ENCODE measurements around the gene ZNF142. TPM values are rescaled to one million over a fixed set of nuclear protein-coding genes. Genes with fewer than 3 reads are reported as not detected.

ZNF142 gene
- total RNA-seq, 1 donor from 2014 or later: 43.1 TPM

DNA sequence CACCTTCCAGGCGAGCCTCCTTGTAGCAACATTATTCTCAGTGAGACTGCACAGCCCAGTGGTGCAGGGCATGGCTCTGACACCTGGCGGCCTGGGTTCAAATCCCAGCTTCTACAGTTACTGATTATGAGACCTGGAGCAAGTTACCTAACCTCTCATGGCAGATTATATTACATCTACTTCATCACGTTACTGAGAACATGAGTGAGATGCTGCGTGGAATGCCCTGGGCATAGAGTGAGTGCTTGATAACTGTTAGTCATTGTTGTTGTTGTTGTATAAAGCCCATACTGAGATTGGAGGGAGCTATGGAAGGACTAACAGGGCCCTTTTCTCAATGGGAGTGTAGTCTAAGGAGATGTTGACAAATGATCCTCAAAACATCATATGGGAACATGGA is 33.1 kb downstream of the ZNF142 start:
- DNase-seq (ENCODE audit: low spot score, unreplicated experiment): no peak
- Mint-ChIP-seq H3K4me1 (ENCODE audit: low read depth) (no peaks in the 10 kb centered on the region), H3K9me3 (ENCODE audit: low read depth) (no peaks in the 10 kb centered on the region), H3K4me3 (ENCODE audit: low read depth) (no peak overlapping the region), H3K27ac (no peak overlapping the region), H3K27me3 (no peaks in the 10 kb centered on the region), H3K36me3 (ENCODE audit: insufficient read depth) (no peaks in the 10 kb centered on the region)
- TF ChIP-seq, protein P1, sequence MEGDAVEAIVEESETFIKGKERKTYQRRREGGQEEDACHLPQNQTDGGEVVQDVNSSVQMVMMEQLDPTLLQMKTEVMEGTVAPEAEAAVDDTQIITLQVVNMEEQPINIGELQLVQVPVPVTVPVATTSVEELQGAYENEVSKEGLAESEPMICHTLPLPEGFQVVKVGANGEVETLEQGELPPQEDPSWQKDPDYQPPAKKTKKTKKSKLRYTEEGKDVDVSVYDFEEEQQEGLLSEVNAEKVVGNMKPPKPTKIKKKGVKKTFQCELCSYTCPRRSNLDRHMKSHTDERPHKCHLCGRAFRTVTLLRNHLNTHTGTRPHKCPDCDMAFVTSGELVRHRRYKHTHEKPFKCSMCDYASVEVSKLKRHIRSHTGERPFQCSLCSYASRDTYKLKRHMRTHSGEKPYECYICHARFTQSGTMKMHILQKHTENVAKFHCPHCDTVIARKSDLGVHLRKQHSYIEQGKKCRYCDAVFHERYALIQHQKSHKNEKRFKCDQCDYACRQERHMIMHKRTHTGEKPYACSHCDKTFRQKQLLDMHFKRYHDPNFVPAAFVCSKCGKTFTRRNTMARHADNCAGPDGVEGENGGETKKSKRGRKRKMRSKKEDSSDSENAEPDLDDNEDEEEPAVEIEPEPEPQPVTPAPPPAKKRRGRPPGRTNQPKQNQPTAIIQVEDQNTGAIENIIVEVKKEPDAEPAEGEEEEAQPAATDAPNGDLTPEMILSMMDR (IDR thresholded peaks at IDR 0.05; ENCODE audit: unreplicated experiment): no peak

DNA sequence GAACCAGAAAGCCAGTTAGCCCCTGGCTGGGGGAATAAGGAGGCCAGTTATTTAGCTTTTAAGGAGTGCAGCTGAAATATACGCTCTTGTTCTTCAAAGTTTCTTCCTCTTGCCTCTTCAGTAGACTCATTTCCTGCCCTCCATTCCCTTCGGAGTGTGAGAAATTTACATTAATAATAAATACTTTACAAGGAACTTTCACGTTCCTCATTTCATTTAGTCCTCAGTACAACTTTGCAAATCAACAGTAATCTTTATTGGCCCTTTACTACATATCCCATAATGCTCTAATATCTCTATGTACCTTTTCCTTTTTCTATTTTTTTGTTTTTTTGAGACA is 36.1 kb downstream of the ZNF142 start:
- Mint-ChIP-seq H3K4me3 (ENCODE audit: low read depth) (no peak overlapping the region), H3K36me3 (ENCODE audit: insufficient read depth) (no peaks in the 10 kb centered on the region), H3K27me3 (no peaks in the 10 kb centered on the region), H3K27ac (no peak overlapping the region), H3K9me3 (ENCODE audit: low read depth) (no peaks in the 10 kb centered on the region), H3K4me1 (ENCODE audit: low read depth) (no peaks in the 10 kb centered on the region)
- TF ChIP-seq, protein P1 (IDR thresholded peaks at IDR 0.05; ENCODE audit: unreplicated experiment): no peak
- no peak for DNase-seq (ENCODE audit: low spot score, unreplicated experiment)

DNA sequence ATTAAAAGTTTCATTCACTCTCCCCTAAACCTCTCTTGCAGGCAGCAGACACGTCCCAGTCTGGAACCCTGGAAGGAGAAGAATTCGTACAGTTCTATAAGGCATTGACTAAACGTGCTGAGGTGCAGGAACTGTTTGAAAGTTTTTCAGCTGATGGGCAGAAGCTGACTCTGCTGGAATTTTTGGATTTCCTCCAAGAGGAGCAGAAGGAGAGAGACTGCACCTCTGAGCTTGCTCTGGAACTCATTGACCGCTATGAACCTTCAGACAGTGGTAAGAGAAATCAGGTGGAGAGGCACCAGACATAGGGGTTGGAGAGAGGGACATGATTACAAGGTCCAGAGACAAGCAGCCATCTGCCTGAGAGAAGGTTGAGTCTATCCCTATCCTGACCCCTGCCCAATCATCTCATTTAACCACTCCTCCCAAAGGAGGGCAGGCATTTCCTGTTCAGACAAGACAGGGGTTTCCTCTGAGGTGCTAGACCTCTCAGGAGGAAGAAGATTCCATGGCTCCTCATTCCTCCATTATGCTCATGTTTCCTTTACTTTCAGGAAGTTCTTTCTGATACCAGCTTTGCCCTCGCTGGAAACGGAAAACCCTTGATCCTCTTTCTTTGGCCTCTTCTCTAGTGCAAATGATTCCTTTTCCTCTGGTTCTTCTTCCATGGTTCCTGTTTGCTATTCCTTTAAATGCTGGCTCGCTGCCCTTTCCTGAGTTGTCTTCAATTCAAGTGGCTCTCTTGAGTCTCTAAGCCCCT is 36.6 kb downstream of the ZNF142 start:
- Mint-ChIP-seq H3K9me3 (ENCODE audit: low read depth) (no peaks in the 10 kb centered on the region), H3K27me3 (no peaks in the 10 kb centered on the region), H3K36me3 (ENCODE audit: insufficient read depth) (no peaks in the 10 kb centered on the region), H3K27ac (no peak overlapping the region), H3K4me1 (ENCODE audit: low read depth) (no peaks in the 10 kb centered on the region), H3K4me3 (ENCODE audit: low read depth) (no peak overlapping the region)
- DNase-seq (ENCODE audit: low spot score, unreplicated experiment): no peak
- TF ChIP-seq, protein P1 (IDR thresholded peaks at IDR 0.05; ENCODE audit: unreplicated experiment): no peak

DNA sequence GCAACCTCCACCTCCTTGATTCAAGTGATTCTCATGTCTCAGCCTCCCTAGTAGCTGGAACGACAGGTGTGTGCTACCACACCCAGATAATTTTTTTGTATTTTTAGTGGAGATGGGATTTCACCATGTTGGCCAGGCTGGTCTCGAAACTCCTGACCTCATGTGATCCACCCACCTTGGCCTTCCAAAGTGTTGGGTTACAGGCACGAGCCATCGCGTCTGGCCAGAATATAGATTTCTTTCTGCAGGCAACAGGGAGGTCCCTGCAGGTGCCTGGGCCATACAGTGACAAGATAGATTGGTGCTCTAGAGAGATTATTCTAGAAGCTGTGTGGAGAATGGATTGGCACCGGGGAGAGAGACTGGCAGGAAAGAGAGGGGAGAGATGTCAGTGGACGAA is 38.4 kb downstream of the ZNF142 start:
- no peak overlapping the region for H3K4me3 Mint-ChIP-seq (ENCODE audit: low read depth)
- DNase-seq (ENCODE audit: low spot score, unreplicated experiment): no peak
- no peaks in the 10 kb centered on the region for H3K27me3 Mint-ChIP-seq
- TF ChIP-seq, protein P1 (IDR thresholded peaks at IDR 0.05; ENCODE audit: unreplicated experiment): no peak
- H3K27ac Mint-ChIP-seq: no peak overlapping the region
- H3K36me3 Mint-ChIP-seq (ENCODE audit: insufficient read depth): no peaks in the 10 kb centered on the region
- no peaks in the 10 kb centered on the region for H3K9me3 Mint-ChIP-seq (ENCODE audit: low read depth)
- no peaks in the 10 kb centered on the region for H3K4me1 Mint-ChIP-seq (ENCODE audit: low read depth)

DNA sequence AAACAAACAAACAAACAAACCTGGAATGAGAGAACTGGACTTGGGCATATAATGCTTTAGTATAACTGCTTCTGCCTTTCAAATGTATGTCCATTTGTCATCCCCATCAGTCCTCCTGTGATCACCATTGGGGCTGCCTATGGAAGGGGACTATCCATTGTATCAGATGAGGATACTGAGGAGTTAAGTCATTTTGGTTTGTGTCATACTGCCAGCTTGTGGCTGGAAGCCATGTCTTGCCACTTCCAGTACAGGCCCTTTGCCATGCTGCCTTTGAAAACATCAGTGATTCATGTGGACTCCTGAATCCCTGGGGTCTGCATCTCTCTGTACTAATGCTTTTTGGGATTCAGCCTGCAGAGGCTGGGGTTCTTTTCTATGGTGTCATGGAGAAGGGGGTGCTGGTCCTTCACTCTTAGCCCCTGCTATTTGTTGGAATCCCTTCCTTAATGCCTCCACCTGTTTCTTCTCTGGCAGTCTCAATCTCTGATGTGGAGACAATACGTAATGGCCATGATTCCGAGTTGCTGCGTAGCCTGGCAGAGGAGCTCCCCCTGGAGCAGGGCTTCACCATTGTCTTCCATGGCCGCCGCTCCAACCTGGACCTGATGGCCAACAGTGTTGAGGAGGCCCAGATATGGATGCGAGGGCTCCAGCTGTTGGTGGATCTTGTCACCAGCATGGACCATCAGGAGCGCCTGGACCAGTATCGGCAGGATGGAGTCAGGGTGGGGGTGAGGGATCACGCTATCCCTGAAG is 41.1 kb downstream of the ZNF142 start:
- no peak for DNase-seq (ENCODE audit: low spot score, unreplicated experiment)

More for the DNA sequence above, 41.1 kb downstream of the ZNF142 start:
- Mint-ChIP-seq H3K4me3 (ENCODE audit: low read depth) (no peak overlapping the region), H3K27ac (no peak overlapping the region), H3K36me3 (ENCODE audit: insufficient read depth) (no peaks in the 10 kb centered on the region), H3K27me3 (no peaks in the 10 kb centered on the region), H3K9me3 (ENCODE audit: low read depth) (no peaks in the 10 kb centered on the region), H3K4me1 (ENCODE audit: low read depth) (no peaks in the 10 kb centered on the region)
- TF ChIP-seq, protein P1 (IDR thresholded peaks at IDR 0.05; ENCODE audit: unreplicated experiment): no peak
